Measurements from ENCODE around the gene YOD1.

The YOD1 gene

GRCh38 chr1:207063014-207063413 is 12.0 kb upstream of the YOD1 start:
- no peak for TF ChIP-seq CTCF (conservative IDR thresholded peaks at IDR 0.05; ENCODE audit: low read depth, low read length)
- H3K4me3 ChIP-seq (ENCODE audit: low read depth, low read length), result no peak overlapping the region
- no peak for DNase-seq (ENCODE audit: low read depth)

- no peak for TF ChIP-seq CTCF (conservative IDR thresholded peaks at IDR 0.05; ENCODE audit: low read depth, low read length)
- no peak for DNase-seq (ENCODE audit: low read depth)
- no peak overlapping the region for H3K4me3 ChIP-seq (ENCODE audit: low read depth, low read length)
Observed at GRCh38 chr1:207062058-207062457, 11.1 kb upstream of the YOD1 start.

- TF ChIP-seq CTCF (conservative IDR thresholded peaks at IDR 0.05; ENCODE audit: low read depth, low read length), result no peak
- H3K4me3 ChIP-seq (ENCODE audit: low read depth, low read length), result no peak overlapping the region
- DNase-seq (ENCODE audit: low read depth), result no peak
Observed at GRCh38 chr1:207060596-207060995, 9.6 kb upstream of the YOD1 start.

GRCh38 chr1:207059881-207060280 is 8.9 kb upstream of the YOD1 start:
- no peak for TF ChIP-seq CTCF (conservative IDR thresholded peaks at IDR 0.05; ENCODE audit: low read depth, low read length)
- no peak overlapping the region for H3K4me3 ChIP-seq (ENCODE audit: low read depth, low read length)
- no peak for DNase-seq (ENCODE audit: low read depth)

GRCh38 chr1:207058878-207059867 is 8.2 kb upstream of the YOD1 start:
- no peak for TF ChIP-seq CTCF (conservative IDR thresholded peaks at IDR 0.05; ENCODE audit: low read depth, low read length)
- no peak overlapping the region for H3K4me3 ChIP-seq (ENCODE audit: low read depth, low read length)
- no peak for DNase-seq (ENCODE audit: low read depth)

GRCh38 chr1:207058252-207058651 is 7.2 kb upstream of the YOD1 start:
- H3K4me3 ChIP-seq (ENCODE audit: low read depth, low read length), result no peak overlapping the region
- no peak for TF ChIP-seq CTCF (conservative IDR thresholded peaks at IDR 0.05; ENCODE audit: low read depth, low read length)
- DNase-seq (ENCODE audit: low read depth), result no peak

- no peak overlapping the region for H3K4me3 ChIP-seq (ENCODE audit: low read depth, low read length)
- DNase-seq (ENCODE audit: low read depth), result no peak
- no peak for TF ChIP-seq CTCF (conservative IDR thresholded peaks at IDR 0.05; ENCODE audit: low read depth, low read length)
Observed at GRCh38 chr1:207056673-207057072, 5.7 kb upstream of the YOD1 start.

Measured in choroid plexus epithelial cell (primary cell).